Breast epithelium (tissue), 4 donors: ENCODE data around the gene GIPC2. TPM values are rescaled to one million over a fixed set of nuclear protein-coding genes. Genes with fewer than 3 reads are reported as not detected.

Experiments
- DNase-seq, 2 donors: peaks; one replicate each; pipeline ENCODE4 v3.0.0-alpha.2; 2019; ENCODE audit warnings: low spot score in 2 of 2
- H3K27ac ChIP-seq, 2 donors: fragments of 200-600 bp; sonication (generic) in 1 of 2; one replicate each; pipeline ENCODE4 v1.5.1; 2016 to 2019; ENCODE audit warnings: mild to moderate bottlenecking in 1 of 2
- H3K27me3 ChIP-seq, 2 donors: fragments of 200-600 bp; sonication (generic) in 1 of 2; one replicate each; pipeline versions ENCODE4 v1.5.1 to v1.6.0; 2017 to 2019; ENCODE audit warnings: control low read depth in 1 of 2, mild to moderate bottlenecking in 1 of 2
- H3K36me3 ChIP-seq: fragments of 200-600 bp; one replicate; pipeline ENCODE4 v1.5.1; 2019
- H3K4me1 ChIP-seq, 2 donors: fragments of 200-600 bp; sonication (generic); one replicate each; pipeline ENCODE4 v1.5.1; 2016 to 2019; ENCODE audit warnings: control low read depth in 1 of 2
- H3K4me3 ChIP-seq, 3 donors: fragments of 200-600 bp; sonication (generic); 1 replicate in 2 of 3; 2 replicates in 1 of 3; pipeline ENCODE4 v1.5.1; 2016 to 2019; ENCODE audit warnings: mild to moderate bottlenecking in 3 of 3, moderate library complexity in 2 of 3
- H3K9me3 ChIP-seq, 2 donors: fragments of 200-600 bp; sonication (generic) in 1 of 2; one replicate each; pipeline ENCODE4 v1.5.1; 2016 to 2019; ENCODE audit warnings: control low read depth in 1 of 2
- CTCF ChIP-seq, 3 donors: fragments of 450-650 bp; IDR thresholded peaks; one replicate each; pipeline ENCODE4 v1.5.1; 2016 to 2017; ENCODE audit warnings: antibody characterized with exemption in 3 of 3, mild to moderate bottlenecking in 3 of 3, moderate library complexity in 3 of 3
- POLR2A ChIP-seq: fragments of 450-650 bp; IDR thresholded peaks from one replicate; pipeline ENCODE4 v1.6.1; 2016; ENCODE audit warnings: antibody characterized with exemption, mild to moderate bottlenecking, moderate library complexity
- POLR2AphosphoS5 ChIP-seq, 3 donors: sonication (generic); formaldehyde crosslinking; IDR thresholded peaks; one replicate each; pipeline ENCODE4 v1.6.1; 2017; ENCODE audit warnings: antibody characterized with exemption in 3 of 3
- intact Hi-C: fragments of 100-400 bp; cut with DNase I; formaldehyde crosslinking; loops from one replicate; pipeline ENCODE4 v1.15.1; 2023; ENCODE audit warnings: low total_unique reads
- total RNA-seq, 3 donors: library from RNA; depleted of rRNA; stranded (reverse); fragments of >200 nt; gene quantifications; one replicate each; pipeline ENCODE4 v1.1.0, GENCODE V29; 2016

GIPC2 gene
- total RNA-seq, 3 donors from 2014 or later: 2.6 to 3.6 (median 2.6) TPM

DNA sequence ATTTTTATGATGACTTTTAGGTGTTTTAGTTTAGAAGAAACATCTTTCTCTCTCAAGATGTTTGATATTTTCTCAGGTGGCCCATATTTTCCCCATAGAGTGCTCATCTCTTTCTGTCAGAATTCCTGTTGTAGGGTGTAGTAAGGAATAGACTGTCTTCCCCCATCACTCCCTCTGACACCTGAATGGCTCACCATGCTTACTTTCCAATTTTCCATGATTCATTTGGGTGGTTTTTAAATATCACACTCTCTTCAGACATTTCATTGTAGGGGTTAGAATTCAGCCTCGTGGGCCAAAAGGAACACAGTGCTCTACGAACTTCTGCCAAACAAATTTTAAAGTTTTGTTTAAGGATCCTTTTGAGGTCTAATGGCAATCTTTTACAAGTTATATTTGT is 24.0 kb downstream of the GIPC2 start:
- DNase-seq: no peak
- no peak overlapping the region for H3K4me3 ChIP-seq
- H3K9me3 ChIP-seq: no peaks in the 10 kb centered on the region
- H3K4me1 ChIP-seq: no peaks in the 10 kb centered on the region
- intact Hi-C loops: no loop called here
- TF ChIP-seq CTCF (IDR thresholded peaks at IDR 0.05) (no peak), POLR2A (no peak)
- H3K36me3 ChIP-seq: no peaks in the 10 kb centered on the region
- H3K27me3 ChIP-seq: no peaks in the 10 kb centered on the region
- no peak overlapping the region for H3K27ac ChIP-seq

DNA sequence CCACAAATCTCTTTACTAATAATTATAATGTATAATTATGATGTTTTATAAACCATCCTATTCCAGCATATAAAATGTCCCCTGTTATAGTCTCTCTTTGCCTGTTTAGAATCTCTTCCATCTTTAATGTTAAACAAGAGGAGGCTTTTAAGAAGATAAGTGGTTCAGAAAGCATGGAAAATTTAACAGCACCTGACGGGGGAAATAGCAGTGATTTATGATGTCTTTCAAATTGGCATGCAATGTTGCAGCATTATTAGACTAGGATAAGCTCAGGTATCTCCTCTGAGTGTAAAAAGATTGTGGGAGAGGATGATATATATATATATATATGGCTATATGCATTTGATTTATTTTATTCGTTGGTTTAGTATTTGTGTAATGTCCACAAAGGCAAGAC is 24.4 kb downstream of the GIPC2 start:
- no peak overlapping the region for H3K4me3 ChIP-seq
- no peaks in the 10 kb centered on the region for H3K27me3 ChIP-seq
- no peaks in the 10 kb centered on the region for H3K4me1 ChIP-seq
- DNase-seq: no peak
- H3K27ac ChIP-seq: no peak overlapping the region
- H3K36me3 ChIP-seq: no peaks in the 10 kb centered on the region
- intact Hi-C loops: no loop called here
- TF ChIP-seq POLR2A: no peak
- TF ChIP-seq CTCF (IDR thresholded peaks at IDR 0.05): no peak
- TF ChIP-seq POLR2AphosphoS5 (IDR thresholded peaks at IDR 0.05): no peak
- H3K9me3 ChIP-seq: no peaks in the 10 kb centered on the region

- H3K27ac ChIP-seq: no peak overlapping the region
Measured at GRCh38 chr1:78070758-78071157, 25.0 kb downstream of the GIPC2 start.

GRCh38 chr1:78071696-78072095 is 25.9 kb downstream of the GIPC2 start:
- Histone ChIP-seq H3K27ac (no peak overlapping the region), H3K27me3 (no peaks in the 10 kb centered on the region), H3K4me1 (no peaks in the 10 kb centered on the region), H3K9me3 (no peaks in the 10 kb centered on the region), H3K36me3 (no peaks in the 10 kb centered on the region), H3K4me3 (no peak overlapping the region)
- DNase-seq: no peak
- intact Hi-C loops: no loop called here
- no peak for TF ChIP-seq POLR2AphosphoS5 (IDR thresholded peaks at IDR 0.05)
- no peak for TF ChIP-seq CTCF (IDR thresholded peaks at IDR 0.05)
- TF ChIP-seq POLR2A: no peak

More at GRCh38 chr1:78070758-78071157, 25.0 kb downstream of the GIPC2 start:
- H3K4me1 ChIP-seq: no peaks in the 10 kb centered on the region
- H3K36me3 ChIP-seq: no peaks in the 10 kb centered on the region
- H3K9me3 ChIP-seq: no peaks in the 10 kb centered on the region
- no peak for TF ChIP-seq CTCF (IDR thresholded peaks at IDR 0.05)
- no peak for TF ChIP-seq POLR2AphosphoS5 (IDR thresholded peaks at IDR 0.05)
- no peak for TF ChIP-seq POLR2A
- no peak overlapping the region for H3K4me3 ChIP-seq
- H3K27me3 ChIP-seq: no peaks in the 10 kb centered on the region
- DNase-seq: no peak
- intact Hi-C loops: no loop called here

- no peak for DNase-seq
- Histone ChIP-seq H3K27me3 (no peaks in the 10 kb centered on the region), H3K4me3 (no peak overlapping the region), H3K4me1 (no peaks in the 10 kb centered on the region), H3K27ac (no peak overlapping the region), H3K9me3 (no peaks in the 10 kb centered on the region), H3K36me3 (no peaks in the 10 kb centered on the region)
- intact Hi-C loops: no loop called here
- TF ChIP-seq CTCF (IDR thresholded peaks at IDR 0.05) (no peak), POLR2AphosphoS5 (IDR thresholded peaks at IDR 0.05) (no peak), POLR2A (no peak)
Measured at GRCh38 chr1:78072216-78072615, 26.4 kb downstream of the GIPC2 start.
